ENCODE data around the gene MYT1.

DNA sequence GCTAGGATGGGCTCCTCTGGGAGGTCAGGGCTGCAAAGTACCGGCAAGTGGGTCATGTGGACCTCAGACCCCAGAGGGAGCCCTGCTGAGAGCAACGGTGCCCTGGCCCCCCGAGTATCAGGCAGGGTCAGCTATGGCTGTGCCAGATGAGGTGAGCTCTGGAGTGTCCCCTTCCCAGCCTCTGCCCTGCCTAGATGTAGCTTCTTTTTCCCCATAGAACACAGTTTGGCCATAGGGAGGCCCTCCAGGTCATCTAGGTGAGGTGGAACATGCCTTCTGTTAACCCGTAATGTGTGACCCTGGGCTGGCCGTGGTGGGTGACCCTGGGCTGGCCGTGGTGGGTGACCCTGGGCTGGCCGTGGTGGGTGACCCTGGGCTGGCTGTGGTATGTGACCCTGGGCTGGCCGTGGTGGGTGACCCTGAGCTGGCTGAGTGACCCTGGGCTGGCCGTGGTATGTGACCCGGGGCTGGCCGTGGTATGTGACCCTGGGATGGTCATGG lies 70.1 kb downstream of the MYT1 start:
- TF ChIP-seq, protein P1, sequence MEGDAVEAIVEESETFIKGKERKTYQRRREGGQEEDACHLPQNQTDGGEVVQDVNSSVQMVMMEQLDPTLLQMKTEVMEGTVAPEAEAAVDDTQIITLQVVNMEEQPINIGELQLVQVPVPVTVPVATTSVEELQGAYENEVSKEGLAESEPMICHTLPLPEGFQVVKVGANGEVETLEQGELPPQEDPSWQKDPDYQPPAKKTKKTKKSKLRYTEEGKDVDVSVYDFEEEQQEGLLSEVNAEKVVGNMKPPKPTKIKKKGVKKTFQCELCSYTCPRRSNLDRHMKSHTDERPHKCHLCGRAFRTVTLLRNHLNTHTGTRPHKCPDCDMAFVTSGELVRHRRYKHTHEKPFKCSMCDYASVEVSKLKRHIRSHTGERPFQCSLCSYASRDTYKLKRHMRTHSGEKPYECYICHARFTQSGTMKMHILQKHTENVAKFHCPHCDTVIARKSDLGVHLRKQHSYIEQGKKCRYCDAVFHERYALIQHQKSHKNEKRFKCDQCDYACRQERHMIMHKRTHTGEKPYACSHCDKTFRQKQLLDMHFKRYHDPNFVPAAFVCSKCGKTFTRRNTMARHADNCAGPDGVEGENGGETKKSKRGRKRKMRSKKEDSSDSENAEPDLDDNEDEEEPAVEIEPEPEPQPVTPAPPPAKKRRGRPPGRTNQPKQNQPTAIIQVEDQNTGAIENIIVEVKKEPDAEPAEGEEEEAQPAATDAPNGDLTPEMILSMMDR (IDR thresholded peaks at IDR 0.05; ENCODE audit: control extremely low read depth in 1 of 3, insufficient read depth in 1 of 3, low read depth in 1 of 3, low read length in 3 of 3), result no peak
- TF ChIP-seq RAD21 (IDR thresholded peaks at IDR 0.05 in 1 of 2, conservative IDR thresholded peaks at IDR 0.05 in 1 of 2; ENCODE audit: low read depth in 2 of 2, low read length in 2 of 2) (no peak), KDM1A (IDR thresholded peaks at IDR 0.05; ENCODE audit: borderline replicate concordance, low read length) (no peak), SP4 (IDR thresholded peaks at IDR 0.05; ENCODE audit: low read length) (no peak)

Measured in H1 (cell line).